Measurements from ENCODE around the gene NINL.
A peak's percentile ranks its signal among the peaks of the same experiment; 100 is the strongest.

The NINL gene

GRCh38 chr20:25543068-25543467 is 42.3 kb downstream of the NINL start:
- H3K4me2 ChIP-seq, result 0 out of 22 replicates have a peak overlapping the region, but pooled peaks of 1 of the 11 experiments have one; percentile 6

GRCh38 chr20:25541676-25542075 is 43.7 kb downstream of the NINL start:
- Histone ChIP-seq H3K4me2 (peak overlapping the region; percentile 26 to 86 (median 63)), H4K20me1 (no peaks in the 10 kb centered on the region), H3K27me3 (no peaks in the 10 kb centered on the region), H3K9ac (no peak overlapping the region), H3K9me3 (replicated peaks in 1 of 11) (no peaks in the 10 kb centered on the region), H3K36me3 (no peaks in the 10 kb centered on the region), H3K4me1 (peaks cover 29 to 70% (median 61%) of the 10 kb centered on the region in 10 experiments), H3K4me3 (peak overlapping the region in 1 of 10 experiments; percentile 15; a peak in 1 of 20 replicates), H3K27ac (peak overlapping the region in 5 of 11 experiments; percentile 5 to 46 (median 19); a peak in 5 of 22 replicates)
- TF ChIP-seq Cebpa-rat (IDR thresholded peaks at IDR 0.05), result no peak

More at GRCh38 chr20:25543068-25543467, 42.3 kb downstream of the NINL start:
- peaks cover 29 to 64% (median 54%) of the 10 kb centered on the region in 10 experiments for H3K4me1 ChIP-seq
- no peak overlapping the region for H3K4me3 ChIP-seq
- no peak for TF ChIP-seq Cebpa-rat (IDR thresholded peaks at IDR 0.05)
- H3K27me3 ChIP-seq, result no peaks in the 10 kb centered on the region
- H3K9ac ChIP-seq, result no peak overlapping the region
- H3K36me3 ChIP-seq, result no peaks in the 10 kb centered on the region
- no peak overlapping the region for H3K27ac ChIP-seq
- H4K20me1 ChIP-seq, result no peaks in the 10 kb centered on the region
- H3K9me3 ChIP-seq (replicated peaks in 1 of 11), result no peaks in the 10 kb centered on the region

GRCh38 chr20:25539742-25540672 is 45.3 kb downstream of the NINL start:
- Histone ChIP-seq H3K9ac (no peak overlapping the region), H3K27me3 (no peaks in the 10 kb centered on the region), H3K4me2 (peak overlapping the region in 10 of 11 experiments; percentile 2 to 58 (median 32); a peak in 14 of 22 replicates), H4K20me1 (no peaks in the 10 kb centered on the region), H3K4me1 (peaks cover 29 to 59% (median 51%) of the 10 kb centered on the region in 10 experiments), H3K9me3 (replicated peaks in 1 of 11) (peaks cover 0 to 4% (median 0%) of the 10 kb centered on the region in 11 experiments; a peak in 2 of 22 replicates), H3K36me3 (no peaks in the 10 kb centered on the region), H3K4me3 (no peak overlapping the region), H3K27ac (no peak overlapping the region)
- no peak for TF ChIP-seq Cebpa-rat (IDR thresholded peaks at IDR 0.05)

DNA sequence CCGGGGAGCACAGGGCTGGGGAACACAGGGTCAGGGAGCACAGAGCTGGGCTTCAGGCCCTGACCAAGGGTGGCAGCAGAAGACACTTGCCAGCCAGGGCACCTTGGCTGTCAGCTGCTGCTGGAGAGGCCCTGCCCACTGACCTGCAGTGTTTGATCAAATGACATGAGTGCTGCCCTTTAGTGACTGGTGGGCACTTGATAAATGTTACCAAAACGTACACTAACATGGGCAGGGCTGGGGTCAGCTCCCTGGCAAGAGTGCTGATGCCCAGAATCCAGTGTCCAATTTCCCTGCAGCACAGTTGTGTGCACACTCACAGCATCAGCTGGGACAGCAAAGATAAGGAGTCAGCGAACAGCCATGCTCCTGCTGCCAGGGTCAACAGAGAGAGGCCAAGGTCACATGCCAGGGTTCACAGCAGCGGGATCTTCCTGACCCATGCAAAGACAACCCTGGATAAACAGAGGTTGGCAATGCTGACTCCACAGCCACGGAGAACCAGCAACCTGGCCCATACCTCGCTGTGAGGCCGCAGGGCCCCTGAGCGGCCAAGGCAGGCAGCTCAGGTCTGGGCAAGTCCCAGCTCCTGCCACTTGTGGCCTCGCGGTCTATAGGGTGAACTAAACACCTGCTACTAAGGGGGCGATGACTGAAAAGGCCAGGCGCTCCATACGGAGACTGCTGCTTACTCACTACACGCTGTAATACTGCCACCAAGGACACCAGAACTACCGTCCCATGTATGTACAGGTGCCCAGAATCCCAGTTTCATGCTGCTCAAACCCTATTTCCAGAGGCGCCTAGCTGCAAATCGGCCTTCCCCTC is 46.3 kb downstream of the NINL start:
- Histone ChIP-seq H4K20me1 (no peaks in the 10 kb centered on the region), H3K4me3 (no peak overlapping the region), H3K27me3 (no peaks in the 10 kb centered on the region), H3K9ac (no peak overlapping the region), H3K4me2 (peak overlapping the region in 4 of 11 experiments; percentile 2 to 38 (median 23); a peak in 6 of 22 replicates), H3K9me3 (replicated peaks in 1 of 11) (peaks cover 0 to 4% (median 0%) of the 10 kb centered on the region in 11 experiments; a peak in 2 of 22 replicates), H3K36me3 (no peaks in the 10 kb centered on the region), H3K4me1 (peaks cover 29 to 50% (median 42%) of the 10 kb centered on the region in 10 experiments), H3K27ac (no peak overlapping the region)
- no peak for TF ChIP-seq Cebpa-rat (IDR thresholded peaks at IDR 0.05)

- H3K9me3 ChIP-seq (replicated peaks in 1 of 11), result peaks cover 0 to 7% (median 0%) of the 10 kb centered on the region in 11 experiments; a peak in 6 of 22 replicates
- no peak overlapping the region for H3K4me2 ChIP-seq
- H3K4me3 ChIP-seq, result no peak overlapping the region
- no peaks in the 10 kb centered on the region; a peak in 1 of 22 replicates for H3K36me3 ChIP-seq
- no peak for TF ChIP-seq Cebpa-rat (IDR thresholded peaks at IDR 0.05)
- no peak overlapping the region for H3K9ac ChIP-seq
- H3K27me3 ChIP-seq, result no peaks in the 10 kb centered on the region
- peaks cover 23 to 49% (median 42%) of the 10 kb centered on the region in 10 experiments for H3K4me1 ChIP-seq
- no peak overlapping the region for H3K27ac ChIP-seq
- no peaks in the 10 kb centered on the region for H4K20me1 ChIP-seq
Measured at GRCh38 chr20:25537890-25538289, 47.4 kb downstream of the NINL start.

GRCh38 chr20:25535762-25536161 is 49.6 kb downstream of the NINL start:
- H3K27ac ChIP-seq, result no peak overlapping the region
- H3K9me3 ChIP-seq (replicated peaks in 1 of 11), result peaks cover 14 to 27% (median 19%) of the 10 kb centered on the region in 11 experiments
- H3K36me3 ChIP-seq, result peaks cover 0 to 8% (median 0%) of the 10 kb centered on the region in 11 experiments; a peak in 2 of 22 replicates
- H3K9ac ChIP-seq, result no peak overlapping the region
- H3K4me2 ChIP-seq, result no peak overlapping the region
- H4K20me1 ChIP-seq, result no peaks in the 10 kb centered on the region
- no peak for TF ChIP-seq Cebpa-rat (IDR thresholded peaks at IDR 0.05)
- no peak overlapping the region for H3K4me3 ChIP-seq
- H3K4me1 ChIP-seq, result peaks cover 7 to 34% (median 26%) of the 10 kb centered on the region in 10 experiments
- no peaks in the 10 kb centered on the region for H3K27me3 ChIP-seq

DNA sequence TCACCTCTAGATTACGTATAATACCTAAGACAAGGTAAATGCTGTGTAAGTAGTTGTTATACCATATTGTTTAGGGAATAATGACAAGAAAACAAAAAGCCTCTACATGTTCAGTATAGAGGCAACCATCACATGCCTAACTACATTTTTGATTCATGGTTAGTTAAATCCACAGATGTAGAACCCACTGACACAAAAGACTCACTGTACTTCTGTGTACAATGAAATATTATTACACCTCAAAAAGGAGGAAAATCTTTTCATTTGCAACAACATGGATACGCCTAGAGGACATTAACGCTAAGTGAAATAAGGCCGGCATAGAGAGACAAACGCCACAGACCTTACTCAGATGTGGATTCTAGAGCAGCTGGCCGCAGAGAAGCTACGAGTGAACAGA is 50.5 kb downstream of the NINL start:
- no peak overlapping the region for H3K4me3 ChIP-seq
- no peak for TF ChIP-seq Cebpa-rat (IDR thresholded peaks at IDR 0.05)
- H3K27ac ChIP-seq, result no peak overlapping the region
- H3K4me2 ChIP-seq, result no peak overlapping the region
- H3K9me3 ChIP-seq (replicated peaks in 1 of 11), result peaks cover 23 to 36% (median 28%) of the 10 kb centered on the region in 11 experiments
- no peak overlapping the region for H3K9ac ChIP-seq
- H3K36me3 ChIP-seq, result peaks cover 0 to 8% (median 0%) of the 10 kb centered on the region in 11 experiments; a peak in 2 of 22 replicates
- H4K20me1 ChIP-seq, result no peaks in the 10 kb centered on the region
- H3K4me1 ChIP-seq, result peaks cover 0 to 25% (median 17%) of the 10 kb centered on the region in 10 experiments; a peak in 15 of 20 replicates
- no peaks in the 10 kb centered on the region for H3K27me3 ChIP-seq

GRCh38 chr20:25533920-25534700 is 51.2 kb downstream of the NINL start:
- no peak overlapping the region for H3K27ac ChIP-seq
- H3K4me2 ChIP-seq, result no peak overlapping the region
- H3K9ac ChIP-seq, result no peak overlapping the region
- H3K27me3 ChIP-seq, result no peaks in the 10 kb centered on the region
- peaks cover 0 to 18% (median 11%) of the 10 kb centered on the region in 10 experiments; a peak in 12 of 20 replicates for H3K4me1 ChIP-seq
- H3K9me3 ChIP-seq (replicated peaks in 1 of 11), result peaks cover 27 to 44% (median 34%) of the 10 kb centered on the region in 11 experiments
- no peak for TF ChIP-seq Cebpa-rat (IDR thresholded peaks at IDR 0.05)
- no peaks in the 10 kb centered on the region for H4K20me1 ChIP-seq
- H3K4me3 ChIP-seq, result no peak overlapping the region
- peaks cover 0 to 8% (median 0%) of the 10 kb centered on the region in 11 experiments; a peak in 2 of 22 replicates for H3K36me3 ChIP-seq

Measured in BLaER1 treated with 17β-estradiol and CSF1 and Interleukin-3, amounts not matched to agents 10 nM and 100 nM (cell line).